Measurements from ENCODE around the gene HOXA9. TPM values are rescaled to one million over a fixed set of nuclear protein-coding genes. Genes with fewer than 3 reads are reported as not detected.

HOXA9 gene
- total and polyA plus RNA-seq, 2 of the 8 experiments (the other 6 are each of a cell fraction or from before 2014, with no cell fraction given) = not detected

DNA sequence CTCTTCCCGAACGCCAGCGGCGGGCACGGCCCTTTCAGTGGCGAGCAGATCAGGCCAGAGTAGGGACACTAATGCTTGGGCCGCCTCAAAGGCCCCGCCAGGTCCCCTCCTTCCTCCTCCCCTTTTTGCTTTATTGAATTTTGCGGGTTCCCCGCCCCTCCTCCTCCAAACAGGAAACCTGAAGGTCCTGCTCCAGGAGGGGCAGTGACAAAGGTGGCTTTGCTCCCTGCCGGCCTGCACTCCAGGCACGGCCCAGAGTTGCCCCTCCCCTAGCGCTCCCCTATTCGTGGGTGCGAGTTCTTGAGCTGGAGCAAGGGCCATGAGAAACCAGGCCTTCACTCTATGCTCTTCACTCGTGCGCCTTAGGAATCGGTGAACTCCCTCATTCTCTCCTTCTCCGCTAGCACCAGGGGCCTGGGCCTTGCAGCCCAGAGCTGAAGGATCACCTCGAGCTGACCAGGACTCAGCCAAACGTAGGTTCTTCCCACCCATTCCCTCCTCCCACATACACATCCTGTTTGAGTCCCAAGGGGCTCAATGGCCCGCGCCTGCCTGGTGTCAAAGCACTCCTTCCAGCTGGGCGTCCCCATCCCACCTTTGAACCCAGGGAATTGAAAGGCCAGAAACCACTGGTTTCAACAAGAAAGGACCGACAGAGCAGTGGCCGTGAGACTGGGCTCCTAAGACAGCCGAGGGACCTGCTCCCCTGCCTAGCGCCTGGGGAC is 17.1 kb downstream of the HOXA9 start:
- Histone ChIP-seq H3K79me1 (ENCODE audit: low read depth, low read length) (no peaks in the 10 kb centered on the region), H3K36me3 (ENCODE audit: control insufficient read depth in 2 of 4, insufficient read depth in 4 of 4, low read length in 3 of 4) (peaks cover 0 to under 1% (median 0%) of the 10 kb centered on the region in 4 experiments; a peak in 1 of 8 replicates), H2BK15ac (ENCODE audit: low read length) (no peak overlapping the region), H2AK5ac (ENCODE audit: low read depth, low read length) (0 out of 2 replicates have a peak overlapping the region, but pooled peaks have one; percentile 10), H3K14ac (ENCODE audit: insufficient read length) (no peak overlapping the region), H2AFZ (ENCODE audit: low read length) (no peak overlapping the region), H2BK12ac (ENCODE audit: low read depth, low read length) (no peak overlapping the region), H3K79me2 (ENCODE audit: control insufficient read depth in 1 of 2, insufficient read depth in 2 of 2, low read length in 2 of 2) (no peaks in the 10 kb centered on the region), H2BK5ac (ENCODE audit: low read depth, low read length) (no peak overlapping the region), H3K18ac (ENCODE audit: extremely low read depth, low read length) (no peak overlapping the region), H3K23me2 (ENCODE audit: low read depth, low read length) (peaks cover 6% of the 10 kb centered on the region), H2BK20ac (ENCODE audit: low read length) (no peak overlapping the region), H3K4me1 (replicated peaks in 1 of 4; ENCODE audit: control insufficient read depth in 3 of 4, insufficient read depth in 4 of 4, low read length in 3 of 4) (peaks cover 0 to 6% (median 3%) of the 10 kb centered on the region in 4 experiments; a peak in 3 of 7 replicates), H4K8ac (ENCODE audit: extremely low read depth, insufficient read depth, low read length) (no peak overlapping the region), H3K4me2 (ENCODE audit: insufficient read depth in 1 of 2, low read depth in 2 of 2, low read length in 2 of 2) (peak overlapping the region; percentile 29 to 40; a peak in 2 of 4 replicates), H2BK120ac (replicated peaks; ENCODE audit: low read depth, low read length) (no peak overlapping the region), H4K91ac (replicated peaks; ENCODE audit: insufficient read length, low read length) (no peak overlapping the region), H3K4me3 (ENCODE audit: extremely low read depth in 1 of 4, insufficient read depth in 2 of 4, low read depth in 3 of 4, low read length in 4 of 4) (peak overlapping the region in 1 of 4 experiments; percentile 42; a peak in 2 of 8 replicates), H3K27ac (ENCODE audit: low read depth, low read length) (no peak overlapping the region), H3K9me3 (ENCODE audit: insufficient read depth in 2 of 2, low read depth in 1 of 2, low read length in 1 of 2) (peaks cover 0 to 3% of the 10 kb centered on the region in 2 experiments; a peak in 1 of 4 replicates), H3K4ac (replicated peaks; ENCODE audit: insufficient read length, low read depth, low read length) (no peak overlapping the region), H3K9ac (replicated peaks in 1 of 4; ENCODE audit: extremely low read depth in 1 of 4, low read depth in 3 of 4, low read length in 3 of 4) (no peak overlapping the region), H3K27me3 (replicated peaks in 1 of 4; ENCODE audit: control insufficient read depth in 3 of 4, extremely low read depth in 1 of 4, insufficient read depth in 3 of 4, low read length in 3 of 4) (peaks cover 96 to 100% (median 99%) of the 10 kb centered on the region in 4 experiments), H3K56ac (replicated peaks; ENCODE audit: insufficient read length, low read depth, low read length) (no peak overlapping the region), H3K23ac (ENCODE audit: insufficient read length) (no peak overlapping the region), H4K20me1 (replicated peaks in 1 of 2; ENCODE audit: control insufficient read depth in 1 of 2, insufficient read depth in 2 of 2, low read length in 2 of 2) (peaks cover 27 to 35% of the 10 kb centered on the region in 2 experiments), H4K5ac (ENCODE audit: insufficient read length, low read depth, low read length) (no peak overlapping the region)
- TF ChIP-seq CEBPB (IDR thresholded peaks at IDR 0.05; ENCODE audit: low read depth, low read length) = no peak
- TF ChIP-seq EZH2 (IDR thresholded peaks at IDR 0.05; ENCODE audit: low read depth, low read length, severe bottlenecking) = peak; percentile 86
- peak; percentile 48 for TF ChIP-seq SUZ12 (IDR thresholded peaks at IDR 0.05; ENCODE audit: low read length)
- peak; percentile 85 for TF ChIP-seq RNF2 (IDR thresholded peaks at IDR 0.05; ENCODE audit: borderline replicate concordance, low read depth, low read length, missing control alignments, poor library complexity, severe bottlenecking)
- no peak for TF ChIP-seq NANOG (IDR thresholded peaks at IDR 0.05; ENCODE audit: insufficient read depth, low read depth, low read length, poor library complexity, severe bottlenecking)
- 17% methylated on average over 28 of the region's 28 CpGs; no CpG with 5 or more reads in 1 of the 2 experiments for WGBS, 2 experiments (ENCODE audit: extremely low coverage in 1 of 2, insufficient coverage in 1 of 2, insufficient read length in 1 of 2, insufficient replicate concordance in 2 of 2, low coverage in 1 of 2, low lambda C conversion rate in 2 of 2, missing lambda C conversion rate in 1 of 2)
- no peak for FAIRE-seq
- DNase-seq (ENCODE audit: low read depth in 1 of 2, low spot score in 2 of 2) = peak in 1 of 2 experiments; percentile 57
- ChIA-PET CTCF (ENCODE audit: partially characterized antibody) (interaction anchor here (0.7 to 12.5 kb wide), 11 partner anchors 9 to 779 kb away, joined by 3 to 123 read pairs (median 5); partner anchors contain the start of genes HOXA1 and HOXA7), POLR2A (ENCODE audit: partially characterized antibody) (no interaction called here)

Measured in H1 (cell line).